Measurements from ENCODE around the gene MED4.

DNA sequence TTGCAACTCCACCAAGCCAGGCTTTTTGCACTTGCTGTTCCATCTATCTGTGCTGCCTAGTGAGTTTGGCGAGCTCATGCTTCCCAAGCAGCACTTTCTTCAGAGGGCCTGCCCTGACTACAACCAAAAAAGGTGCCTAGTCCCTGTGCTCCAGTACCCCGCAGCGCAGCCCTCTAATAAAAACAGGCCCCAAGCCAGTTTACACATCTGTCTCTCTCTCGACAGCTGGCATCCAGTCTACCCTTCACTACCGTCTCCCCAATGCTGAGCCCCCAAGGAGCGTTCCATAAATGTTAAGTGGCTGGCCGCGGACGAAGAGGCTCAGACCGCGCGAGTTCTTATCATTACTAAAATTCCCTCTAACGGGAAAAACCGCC, 512 bp downstream of the MED4 start:
- TF ChIP-seq, protein P1, sequence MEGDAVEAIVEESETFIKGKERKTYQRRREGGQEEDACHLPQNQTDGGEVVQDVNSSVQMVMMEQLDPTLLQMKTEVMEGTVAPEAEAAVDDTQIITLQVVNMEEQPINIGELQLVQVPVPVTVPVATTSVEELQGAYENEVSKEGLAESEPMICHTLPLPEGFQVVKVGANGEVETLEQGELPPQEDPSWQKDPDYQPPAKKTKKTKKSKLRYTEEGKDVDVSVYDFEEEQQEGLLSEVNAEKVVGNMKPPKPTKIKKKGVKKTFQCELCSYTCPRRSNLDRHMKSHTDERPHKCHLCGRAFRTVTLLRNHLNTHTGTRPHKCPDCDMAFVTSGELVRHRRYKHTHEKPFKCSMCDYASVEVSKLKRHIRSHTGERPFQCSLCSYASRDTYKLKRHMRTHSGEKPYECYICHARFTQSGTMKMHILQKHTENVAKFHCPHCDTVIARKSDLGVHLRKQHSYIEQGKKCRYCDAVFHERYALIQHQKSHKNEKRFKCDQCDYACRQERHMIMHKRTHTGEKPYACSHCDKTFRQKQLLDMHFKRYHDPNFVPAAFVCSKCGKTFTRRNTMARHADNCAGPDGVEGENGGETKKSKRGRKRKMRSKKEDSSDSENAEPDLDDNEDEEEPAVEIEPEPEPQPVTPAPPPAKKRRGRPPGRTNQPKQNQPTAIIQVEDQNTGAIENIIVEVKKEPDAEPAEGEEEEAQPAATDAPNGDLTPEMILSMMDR (IDR thresholded peaks at IDR 0.05) = no peak
- no peak for TF ChIP-seq POLR2AphosphoS5 (IDR thresholded peaks at IDR 0.05; ENCODE audit: insufficient read depth in 1 of 2, low read depth in 1 of 2)
